ENCODE results near the gene CEP112. TPM values are rescaled to one million over a fixed set of nuclear protein-coding genes. Genes with fewer than 3 reads are reported as not detected.
"Not testable (repeated sequence)": the region's sequence is repeated elsewhere in the genome, so short reads cannot be mapped to it uniquely, and the experiment has no call there.

Gene CEP112
- total and polyA plus RNA-seq, 2 experiments from 2014 or later = 4.0 to 4.3 TPM

- DNase-seq (ENCODE audit: low spot score) = peak; percentile 64
- TF ChIP-seq POLR2AphosphoS5 (IDR thresholded peaks at IDR 0.05; ENCODE audit: low read depth) (no peak), CTCF (conservative IDR thresholded peaks at IDR 0.05; ENCODE audit: low read depth in 2 of 2) (peak; percentile 73 to 81), ZNF114 (CRISPR knock-in tag; IDR thresholded peaks at IDR 0.05) (no peak)
- H3K27ac Mint-ChIP-seq = no peak overlapping the region
- Histone ChIP-seq H3K27me3 (ENCODE audit: insufficient read depth) (no peaks in the 10 kb centered on the region), H2AFZ (no peak overlapping the region), H4K20me1 (replicated peaks; ENCODE audit: insufficient read depth) (no peaks in the 10 kb centered on the region), H3K4me3 (no peak overlapping the region), H3F3A (replicated peaks; ENCODE audit: low read depth) (no peaks in the 10 kb centered on the region), H3K36me3 (ENCODE audit: insufficient read depth) (no peaks in the 10 kb centered on the region), H3K4me2 (no peak overlapping the region), H3K27ac (ENCODE audit: low read depth) (no peak overlapping the region), H3K9me2 (ENCODE audit: insufficient read depth) (no peaks in the 10 kb centered on the region), H3K79me2 (replicated peaks; ENCODE audit: insufficient read depth) (no peaks in the 10 kb centered on the region), H3K4me1 (ENCODE audit: insufficient read depth) (no peaks in the 10 kb centered on the region)
- no peaks in the 10 kb centered on the region for H3K36me3 Mint-ChIP-seq (ENCODE audit: low read depth)
- H3K9me3 Mint-ChIP-seq = no peaks in the 10 kb centered on the region
- H3K4me3 Mint-ChIP-seq = no peak overlapping the region
- H3K4me1 Mint-ChIP-seq = no peaks in the 10 kb centered on the region
- peaks cover 2% of the 10 kb centered on the region for H3K27me3 Mint-ChIP-seq (ENCODE audit: insufficient read depth, low read depth, poor library complexity)
- ATAC-seq = no peak
Measured at GRCh38 chr17:66165537-66166123, 26.3 kb downstream of the CEP112 start.

GRCh38 chr17:66155055-66155454, 36.9 kb downstream of the CEP112 start:
- H3K4me3 Mint-ChIP-seq; H4K20me1 ChIP-seq (replicated peaks; ENCODE audit: insufficient read depth); H2AFZ ChIP-seq; H3K27me3 Mint-ChIP-seq (ENCODE audit: insufficient read depth, low read depth, poor library complexity); H3K36me3 Mint-ChIP-seq (ENCODE audit: low read depth); H3K27ac ChIP-seq (ENCODE audit: low read depth); H3K36me3 ChIP-seq (ENCODE audit: insufficient read depth); H3K27ac Mint-ChIP-seq; H3K4me2 ChIP-seq; H3K4me3 ChIP-seq; H3K79me2 ChIP-seq (replicated peaks; ENCODE audit: insufficient read depth); H3K4me1 Mint-ChIP-seq; ATAC-seq; H3K4me1 ChIP-seq (ENCODE audit: insufficient read depth); H3K9me2 ChIP-seq (ENCODE audit: insufficient read depth); DNase-seq (ENCODE audit: low spot score); H3K27me3 ChIP-seq (ENCODE audit: insufficient read depth); H3F3A ChIP-seq (replicated peaks; ENCODE audit: low read depth): not testable (repeated sequence)
- H3K9me3 Mint-ChIP-seq = peaks cover 11% of the 10 kb centered on the region; the same call in 2 of the 3 replicates

- ATAC-seq (no peak), DNase-seq (ENCODE audit: low spot score) (no peak)
- H3K27ac ChIP-seq (ENCODE audit: low read depth) = no peak overlapping the region
- TF ChIP-seq JUNB (IDR thresholded peaks at IDR 0.05; ENCODE audit: unreplicated experiment) (no peak), ZNF462 (CRISPR knock-in tag; IDR thresholded peaks at IDR 0.05) (no peak), ZNF331 (CRISPR knock-in tag; IDR thresholded peaks at IDR 0.05; ENCODE audit: low read depth) (no peak), EZH2phosphoT487 (IDR thresholded peaks at IDR 0.05; ENCODE audit: unreplicated experiment) (no peak), POLR2AphosphoS5 (IDR thresholded peaks at IDR 0.05; ENCODE audit: low read depth) (no peak)
Measured at GRCh38 chr17:66152756-66153155, 39.2 kb downstream of the CEP112 start.

More at GRCh38 chr17:66152756-66153155, 39.2 kb downstream of the CEP112 start:
- H3F3A ChIP-seq (replicated peaks; ENCODE audit: low read depth) = no peaks in the 10 kb centered on the region
- H3K27me3 Mint-ChIP-seq (ENCODE audit: insufficient read depth, low read depth, poor library complexity) = no peaks in the 10 kb centered on the region
- no peaks in the 10 kb centered on the region for H3K9me2 ChIP-seq (ENCODE audit: insufficient read depth)
- no peaks in the 10 kb centered on the region for H3K36me3 ChIP-seq (ENCODE audit: insufficient read depth)
- H4K20me1 ChIP-seq (replicated peaks; ENCODE audit: insufficient read depth) = no peaks in the 10 kb centered on the region
- no peaks in the 10 kb centered on the region for H3K4me1 Mint-ChIP-seq
- H2AFZ ChIP-seq = no peak overlapping the region
- no peak overlapping the region for H3K4me3 Mint-ChIP-seq
- H3K36me3 Mint-ChIP-seq (ENCODE audit: low read depth) = peaks cover 2% of the 10 kb centered on the region; the same call in 1 of the 3 replicates
- H3K79me2 ChIP-seq (replicated peaks; ENCODE audit: insufficient read depth) = no peaks in the 10 kb centered on the region
- H3K4me3 ChIP-seq = no peak overlapping the region
- H3K27ac Mint-ChIP-seq = no peak overlapping the region
- no peak overlapping the region for H3K4me2 ChIP-seq
- no peaks in the 10 kb centered on the region for H3K4me1 ChIP-seq (ENCODE audit: insufficient read depth)
- no peaks in the 10 kb centered on the region for H3K27me3 ChIP-seq (ENCODE audit: insufficient read depth)
- H3K9me3 Mint-ChIP-seq = peaks cover 5% of the 10 kb centered on the region; the same call in 2 of the 3 replicates
